ENCODE results near the gene CHFR.
"Not testable (repeated sequence)": the region's sequence is repeated elsewhere in the genome, so short reads cannot be mapped to it uniquely, and the experiment has no call there.

The CHFR gene

GRCh38 chr12:132861558-132861957 is 25.8 kb downstream of the CHFR start:
- no peak overlapping the region for H3K4me3 ChIP-seq (ENCODE audit: low read depth, low read length)
- TF ChIP-seq CTCF (IDR thresholded peaks at IDR 0.05; ENCODE audit: borderline replicate concordance, insufficient read depth, low read depth, low read length): no peak

GRCh38 chr12:132858718-132859266 is 28.6 kb downstream of the CHFR start:
- TF ChIP-seq CTCF (IDR thresholded peaks at IDR 0.05; ENCODE audit: borderline replicate concordance, insufficient read depth, low read depth, low read length): no peak
- no peak overlapping the region for H3K4me3 ChIP-seq (ENCODE audit: low read depth, low read length)

GRCh38 chr12:132857019-132857418 is 30.4 kb downstream of the CHFR start:
- H3K4me3 ChIP-seq (ENCODE audit: low read depth, low read length): not testable (repeated sequence)

DNA sequence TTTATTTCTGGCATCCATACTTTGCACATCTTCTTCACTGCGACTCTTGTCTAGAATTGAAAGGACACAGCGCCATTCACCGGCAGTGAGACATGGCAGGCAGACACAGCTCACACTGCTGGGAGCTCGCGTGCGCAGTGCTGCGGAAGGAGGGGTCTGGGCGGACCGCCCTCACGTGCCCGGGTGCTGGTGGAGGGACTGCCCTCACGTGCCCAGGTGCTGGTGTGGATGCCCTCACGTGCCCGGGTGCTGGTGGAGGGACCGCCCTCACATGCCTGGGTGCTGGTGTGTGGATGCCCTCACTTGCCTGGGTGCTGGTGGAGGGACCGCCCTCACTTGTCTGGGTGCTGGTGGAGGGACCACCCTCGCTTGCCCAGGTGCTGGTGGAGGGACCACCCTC is 30.8 kb downstream of the CHFR start:
- TF ChIP-seq CTCF (IDR thresholded peaks at IDR 0.05; ENCODE audit: borderline replicate concordance, insufficient read depth, low read depth, low read length): no peak
- no peak overlapping the region for H3K4me3 ChIP-seq (ENCODE audit: low read depth, low read length)

DNA sequence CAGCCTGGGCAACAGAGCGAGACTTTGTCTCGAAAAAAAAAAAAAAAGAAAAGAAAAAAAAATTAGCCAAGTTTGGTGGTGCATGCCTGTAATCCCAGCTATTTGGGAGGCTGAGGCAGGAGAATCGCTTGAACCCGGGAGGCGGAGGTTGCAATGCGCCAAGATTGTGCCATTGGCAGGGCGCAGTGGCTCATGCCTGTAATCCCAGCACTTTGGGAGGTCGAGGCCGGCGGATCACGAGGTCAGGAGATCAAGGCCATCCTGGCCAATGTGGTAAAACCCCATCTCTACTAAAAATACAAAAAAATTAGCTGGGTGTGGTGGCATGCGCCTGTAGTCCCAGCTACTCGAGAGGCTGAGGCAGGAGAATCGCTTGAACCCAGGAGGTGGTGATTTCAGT is 32.2 kb downstream of the CHFR start:
- H3K4me3 ChIP-seq (ENCODE audit: low read depth, low read length): not testable (repeated sequence)

- no peak for TF ChIP-seq CTCF (IDR thresholded peaks at IDR 0.05; ENCODE audit: borderline replicate concordance, insufficient read depth, low read depth, low read length)
- H3K4me3 ChIP-seq (ENCODE audit: low read depth, low read length): no peak overlapping the region
Measured at GRCh38 chr12:132853285-132854092, 33.9 kb downstream of the CHFR start.

- no peak for TF ChIP-seq CTCF (IDR thresholded peaks at IDR 0.05; ENCODE audit: borderline replicate concordance, insufficient read depth, low read depth, low read length)
- H3K4me3 ChIP-seq (ENCODE audit: low read depth, low read length): no peak overlapping the region
Measured at GRCh38 chr12:132852496-132852895, 34.9 kb downstream of the CHFR start.

DNA sequence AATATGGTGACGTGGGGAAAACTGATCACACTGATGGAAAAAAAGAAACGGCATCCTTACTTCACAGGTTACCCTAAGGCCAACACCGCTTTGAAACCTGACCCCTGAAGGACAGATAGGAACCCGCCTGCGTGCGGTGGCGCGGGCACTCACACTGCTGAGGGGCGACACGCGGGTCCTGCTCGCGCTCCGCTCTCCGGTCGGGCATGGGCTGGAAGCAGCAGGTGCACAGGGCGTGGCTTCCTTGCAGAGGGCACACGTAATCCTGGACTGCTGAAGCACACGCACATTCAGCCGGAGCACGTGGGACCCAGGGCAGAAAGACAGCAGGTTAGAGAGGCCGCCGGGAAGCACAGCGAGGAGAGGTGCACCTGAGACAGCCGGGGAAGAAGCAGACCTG is 35.9 kb downstream of the CHFR start:
- H3K4me3 ChIP-seq (ENCODE audit: low read depth, low read length): no peak overlapping the region
- no peak for TF ChIP-seq CTCF (IDR thresholded peaks at IDR 0.05; ENCODE audit: borderline replicate concordance, insufficient read depth, low read depth, low read length)

All from GM12875 (cell line).